H4 (cell line): ENCODE results near the gene PDAP1. TPM values are rescaled to one million over a fixed set of nuclear protein-coding genes. Genes with fewer than 3 reads are reported as not detected.
"Not testable (repeated sequence)": the region's sequence is repeated elsewhere in the genome, so short reads cannot be mapped to it uniquely, and the experiment has no call there.

Source experiments
- DNase-seq: peaks from one replicate; pipeline ENCODE4 v3.0.0-alpha.2; 2015; ENCODE audit warnings: low spot score
- total RNA-seq: library from RNA; depleted of rRNA; stranded (reverse); fragments of >200 nt; shearing (Covaris generic); gene quantifications from 2 replicates; pipeline ENCODE4 v1.2.3, GENCODE V29; 2014

Gene PDAP1
- total RNA-seq, 1 experiment from 2014 or later = 147 TPM

GRCh38 chr7:99379043-99379577, 29.3 kb downstream of the PDAP1 start:
- DNase-seq = peak; percentile 48

GRCh38 chr7:99375070-99375807, 33.2 kb downstream of the PDAP1 start:
- peak; percentile 63 for DNase-seq

GRCh38 chr7:99374111-99375064, 34.0 kb downstream of the PDAP1 start, which contains the start of gene ARPC1B:
ARPC1B (plus strand) TSS chr7:99374730; CDS start chr7:99385715, 10,985 bp downstream.
- DNase-seq = peak; percentile 62

- DNase-seq = no peak
These were observed 35.0 kb downstream of the PDAP1 start for GRCh38 chr7:99373091-99374066.

- no peak for DNase-seq
These were observed 35.9 kb downstream of the PDAP1 start for GRCh38 chr7:99372275-99373090.

- DNase-seq = no peak
These were observed 36.9 kb downstream of the PDAP1 start for GRCh38 chr7:99371376-99371920.

- DNase-seq = peak; percentile 88
These were observed 38.5 kb downstream of the PDAP1 start for GRCh38 chr7:99369767-99370391.

GRCh38 chr7:99368750-99369389, 39.5 kb downstream of the PDAP1 start:
- DNase-seq = no peak

- DNase-seq = no peak
These were observed 41.8 kb downstream of the PDAP1 start for GRCh38 chr7:99366646-99367045.

- DNase-seq = no peak
These were observed 42.9 kb downstream of the PDAP1 start for GRCh38 chr7:99365318-99366141.

GRCh38 chr7:99363286-99363685, 45.1 kb downstream of the PDAP1 start:
- DNase-seq = no peak

GRCh38 chr7:99362801-99363200, 45.6 kb downstream of the PDAP1 start:
- peak; percentile 80 for DNase-seq

GRCh38 chr7:99359465-99360154, 48.8 kb downstream of the PDAP1 start:
- DNase-seq = no peak

GRCh38 chr7:99358521-99358920, 49.9 kb downstream of the PDAP1 start:
- DNase-seq = not testable (repeated sequence)

GRCh38 chr7:99357701-99358490, 50.5 kb downstream of the PDAP1 start:
- DNase-seq = no peak

GRCh38 chr7:99355098-99355497, 53.3 kb downstream of the PDAP1 start:
- no peak for DNase-seq

GRCh38 chr7:99352247-99352646, 56.1 kb downstream of the PDAP1 start:
- DNase-seq = no peak
